Left lung (tissue), 10 donors: ENCODE data around the gene RAPH1. TPM values are rescaled to one million over a fixed set of nuclear protein-coding genes. Genes with fewer than 3 reads are reported as not detected.
A peak's percentile ranks its signal among the peaks of the same experiment; 100 is the strongest.
"Not testable (repeated sequence)": the region's sequence is repeated elsewhere in the genome, so short reads cannot be mapped to it uniquely, and the experiment has no call there.

Experiments
- ATAC-seq: fragments of 200-7000 bp; cut with Tn5 transposase; one replicate; pipeline ENCODE4 v1.9.1; 2020; ENCODE audit warnings: moderate library complexity
- DNase-seq, 4 donors: peaks; one replicate each; pipeline ENCODE4 v3.0.0-alpha.2; 2013 to 2020
- H3K27ac ChIP-seq, 2 donors: fragments of 200-600 bp; sonication (generic) in 1 of 2; one replicate each; pipeline versions ENCODE4 v1.5.0 to v1.8.0; 2020 to 2021
- H3K27me3 ChIP-seq, 2 donors: fragments of 200-600 bp; sonication (generic) in 1 of 2; one replicate each; pipeline versions ENCODE4 v1.5.0 to v1.8.0; 2020 to 2021
- H3K36me3 ChIP-seq, 2 donors: fragments of 200-600 bp; sonication (generic) in 1 of 2; one replicate each; pipeline versions ENCODE4 v1.5.0 to v1.8.0; 2020 to 2021
- H3K4me1 ChIP-seq, 2 donors: fragments of 200-600 bp; one replicate each; pipeline ENCODE4 v1.8.0; 2021
- H3K4me3 ChIP-seq, 2 donors: fragments of 200-600 bp; sonication (generic) in 1 of 2; one replicate each; pipeline versions ENCODE4 v1.5.0 to v1.8.0; 2020 to 2021; ENCODE audit warnings: mild to moderate bottlenecking in 1 of 2
- H3K9me3 ChIP-seq, 2 donors: fragments of 200-600 bp; sonication (generic) in 1 of 2; one replicate each; pipeline versions ENCODE4 v1.5.0 to v1.8.0; 2020 to 2021
- CTCF ChIP-seq, 2 donors: fragments of 200-600 bp; sonication (generic) in 1 of 2; IDR thresholded peaks; one replicate each; pipeline versions ENCODE4 v1.5.0 to v1.8.0; 2021; ENCODE audit warnings: antibody characterized with exemption in 2 of 2
- intact Hi-C, 2 donors: fragments of 100-400 bp; cut with DNase I; formaldehyde crosslinking; loops; one replicate each; pipeline versions ENCODE4 v1.11.2 to v1.14.2; 2022
- polyA plus RNA-seq, 6 donors: library from polyadenylated mRNA; unstranded; fragments of 120-200 nt; gene quantifications; one replicate each; pipeline ENCODE4 v1.2.1, GENCODE V29; 2013; ENCODE audit not compliant: insufficient read length in 6 of 6
- total RNA-seq, 2 donors: library from RNA; stranded (reverse); fragmentation: NEBNext Ultra II Directional; extraction: Animal tissue kit (Norgen Biotek cat#: 25700); gene quantifications; one replicate each; pipeline ENCODE4 v1.2.1, GENCODE V29; 2021
- donor health status: DM: no; HTN: yes; CAD: no.
- donor health status: DM: no; HTN: no; CAD: no.

Gene RAPH1
- total and polyA plus RNA-seq, 8 donors: 24.6 to 74.7 (median 27.8) TPM

GRCh38 chr2:203437511-203437910, 97.6 kb downstream of the RAPH1 start:
- intact Hi-C loops: no loop called here
- peaks cover 7 to 9% of the 10 kb centered on the region in 2 donors for H3K4me1 ChIP-seq
- no peak overlapping the region for H3K27ac ChIP-seq
- peaks cover 0 to 34% of the 10 kb centered on the region in 2 donors for H3K36me3 ChIP-seq
- H3K27me3 ChIP-seq: no peaks in the 10 kb centered on the region
- no peak for DNase-seq
- TF ChIP-seq CTCF (IDR thresholded peaks at IDR 0.05): no peak
- no peaks in the 10 kb centered on the region for H3K9me3 ChIP-seq
- no peak overlapping the region for H3K4me3 ChIP-seq
- peak; percentile 72 for ATAC-seq

GRCh38 chr2:203436496-203436895, 98.6 kb downstream of the RAPH1 start:
- H3K27me3 ChIP-seq: no peaks in the 10 kb centered on the region
- DNase-seq (no peak), ATAC-seq (peak; percentile 7)
- no peak for TF ChIP-seq CTCF (IDR thresholded peaks at IDR 0.05)
- intact Hi-C loops: no loop called here
- no peaks in the 10 kb centered on the region for H3K9me3 ChIP-seq
- no peak overlapping the region for H3K4me3 ChIP-seq
- peaks cover 7 to 9% of the 10 kb centered on the region in 2 donors for H3K4me1 ChIP-seq
- H3K27ac ChIP-seq: no peak overlapping the region
- peaks cover 0 to 24% of the 10 kb centered on the region in 2 donors for H3K36me3 ChIP-seq

- intact Hi-C loops: no loop called here
These were observed 102.3 kb downstream of the RAPH1 start for GRCh38 chr2:203432811-203433210.

GRCh38 chr2:203431391-203432185, 103.5 kb downstream of the RAPH1 start:
- intact Hi-C loops: no loop called here
- H3K27ac ChIP-seq: no peak overlapping the region

More at GRCh38 chr2:203432811-203433210, 102.3 kb downstream of the RAPH1 start:
- ATAC-seq (no peak), DNase-seq (no peak)
- Histone ChIP-seq H3K27ac (no peak overlapping the region), H3K36me3 (no peaks in the 10 kb centered on the region), H3K27me3 (no peaks in the 10 kb centered on the region), H3K4me1 (peaks cover 3 to 9% of the 10 kb centered on the region in 2 donors), H3K4me3 (no peak overlapping the region), H3K9me3 (no peaks in the 10 kb centered on the region)
- no peak for TF ChIP-seq CTCF (IDR thresholded peaks at IDR 0.05)

GRCh38 chr2:203429643-203430042, 105.5 kb downstream of the RAPH1 start:
- H3K9me3 ChIP-seq, H3K27ac ChIP-seq, H3K36me3 ChIP-seq, ATAC-seq, DNase-seq, H3K27me3 ChIP-seq, intact Hi-C loops, H3K4me3 ChIP-seq, H3K4me1 ChIP-seq: not testable (repeated sequence)

More at GRCh38 chr2:203431391-203432185, 103.5 kb downstream of the RAPH1 start:
- H3K4me3 ChIP-seq: no peak overlapping the region
- TF ChIP-seq CTCF (IDR thresholded peaks at IDR 0.05): no peak
- DNase-seq (no peak), ATAC-seq (no peak)
- no peaks in the 10 kb centered on the region for H3K9me3 ChIP-seq
- no peaks in the 10 kb centered on the region for H3K36me3 ChIP-seq
- H3K4me1 ChIP-seq: peaks cover 0 to 4% of the 10 kb centered on the region in 2 donors
- no peaks in the 10 kb centered on the region for H3K27me3 ChIP-seq
